Thyroid gland (tissue), 4 donors: Measurements from ENCODE around the gene ETV1.

Experiments used
- POLR2A ChIP-seq, 2 donors: fragments of 450-650 bp; IDR thresholded peaks; one replicate each; pipeline ENCODE4 v1.6.1; 2017; ENCODE audit warnings: antibody characterized with exemption in 2 of 2, mild to moderate bottlenecking in 2 of 2, moderate library complexity in 1 of 2
- TF ChIP-seq, protein P1 (sequence below), 6 experiments: fragments of 200-600 bp in 3 of 6; fragments of 450-650 bp in 3 of 6; sonication (generic) in 3 of 6; IDR thresholded peaks; one replicate each; pipeline ENCODE4 v1.5.1; 2016 to 2019; ENCODE audit warnings: antibody characterized with exemption in 6 of 6, mild to moderate bottlenecking in 2 of 6, inconsistent platforms in 1 of 6, moderate library complexity in 1 of 6

DNA sequence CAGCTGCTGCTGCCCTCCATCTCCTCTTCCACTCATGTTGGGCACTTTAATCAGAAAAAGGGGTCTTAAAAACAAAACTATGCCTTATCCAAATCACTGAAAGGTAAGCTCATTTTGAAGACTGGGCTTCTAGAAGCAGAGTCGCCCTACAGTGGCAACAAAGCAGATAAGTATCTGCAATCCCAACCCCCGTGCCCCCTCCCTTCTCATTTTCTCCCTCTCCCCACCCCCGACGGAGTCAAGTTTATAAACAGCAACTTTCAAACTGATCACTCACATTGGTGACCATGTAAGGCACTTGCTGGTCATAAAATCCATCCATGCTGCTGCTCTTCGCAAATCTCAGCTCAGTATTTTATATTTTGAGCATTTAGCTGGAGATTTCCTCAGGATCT is 738 bp downstream of the ETV1 start:
- TF ChIP-seq, protein P1, sequence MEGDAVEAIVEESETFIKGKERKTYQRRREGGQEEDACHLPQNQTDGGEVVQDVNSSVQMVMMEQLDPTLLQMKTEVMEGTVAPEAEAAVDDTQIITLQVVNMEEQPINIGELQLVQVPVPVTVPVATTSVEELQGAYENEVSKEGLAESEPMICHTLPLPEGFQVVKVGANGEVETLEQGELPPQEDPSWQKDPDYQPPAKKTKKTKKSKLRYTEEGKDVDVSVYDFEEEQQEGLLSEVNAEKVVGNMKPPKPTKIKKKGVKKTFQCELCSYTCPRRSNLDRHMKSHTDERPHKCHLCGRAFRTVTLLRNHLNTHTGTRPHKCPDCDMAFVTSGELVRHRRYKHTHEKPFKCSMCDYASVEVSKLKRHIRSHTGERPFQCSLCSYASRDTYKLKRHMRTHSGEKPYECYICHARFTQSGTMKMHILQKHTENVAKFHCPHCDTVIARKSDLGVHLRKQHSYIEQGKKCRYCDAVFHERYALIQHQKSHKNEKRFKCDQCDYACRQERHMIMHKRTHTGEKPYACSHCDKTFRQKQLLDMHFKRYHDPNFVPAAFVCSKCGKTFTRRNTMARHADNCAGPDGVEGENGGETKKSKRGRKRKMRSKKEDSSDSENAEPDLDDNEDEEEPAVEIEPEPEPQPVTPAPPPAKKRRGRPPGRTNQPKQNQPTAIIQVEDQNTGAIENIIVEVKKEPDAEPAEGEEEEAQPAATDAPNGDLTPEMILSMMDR (IDR thresholded peaks at IDR 0.05) = no peak
- peak in 1 of 2 donors; percentile 24 for TF ChIP-seq POLR2A (IDR thresholded peaks at IDR 0.05)
